HCT116 (cell line): ENCODE results near the gene PRLR. TPM values are rescaled to one million over a fixed set of nuclear protein-coding genes. Genes with fewer than 3 reads are reported as not detected.

ENCODE experiments used
- ATAC-seq: fragments of 200-7000 bp; cut with Tn5 transposase; 2 replicates; pipeline ENCODE4 v1.9.1; 2020; ENCODE audit warnings: mild to moderate bottlenecking, moderate library complexity
- BruUV-seq: library from RNA; stranded (reverse); fragments of 400-500 nt; replicated peaks from 2 replicates; lab custom pipeline; 2021; lab: Mats Ljungman, UMichigan
- CTCF ChIA-PET: fragments of 300-600 bp; sonication (Branson Sonifier 250); formaldehyde crosslinking; loops from one replicate; lab custom pipeline; 2021; ENCODE audit warnings: antibody characterized with exemption; lab: Charles Lee
- POLR2A ChIA-PET: fragments of 300-600, 350-600 bp; sonication (Branson Sonifier 250); formaldehyde crosslinking; loops from one replicate; lab custom pipeline; 2021; ENCODE audit warnings: antibody characterized with exemption; lab: Charles Lee
- RAD21 ChIA-PET, 2 experiments: fragments of 300-600 bp; sonication (Branson Sonifier 250); formaldehyde crosslinking; loops; one replicate each; lab custom pipeline; 2023; ENCODE audit warnings: low total read pairs in 2 of 2; ENCODE audit not compliant: uncharacterized antibody in 2 of 2, unreplicated experiment in 2 of 2, low non-redundant PET in 1 of 2; lab: Charles Lee
- DNase-seq: peaks from one replicate; pipeline ENCODE4 v3.0.0-alpha.2; 2010; ENCODE audit warnings: low read depth, low spot score
- H2AFZ ChIP-seq: fragments of 200-600 bp; shearing (Covaris generic), sonication (generic); 2 replicates; pipeline ENCODE4 v1.6.1; 2017; ENCODE audit warnings: low read depth, mixed run types, mixed read lengths, antibody characterized with exemption, low read length; ENCODE audit not compliant: poor library complexity, severe bottlenecking
- H3K27ac ChIP-seq: 2 replicates; pipeline ENCODE4 v1.5.1; 2012; ENCODE audit warnings: low read depth, low read length
- H3K27me3 ChIP-seq: fragments of 200-600 bp; sonication (generic); 2 replicates; pipeline ENCODE4 v1.6.1; 2016; ENCODE audit warnings: mixed run types, low read length, mixed read lengths; ENCODE audit not compliant: insufficient read depth
- H3K36me3 ChIP-seq, 2 experiments: fragments of 200-500 bp in 1 of 2; fragments of 200-600 bp in 1 of 2; sonication (Bioruptor generic) in 1 of 2; sonication (generic) in 1 of 2; 2 replicates each; pipeline versions ENCODE4 v1.5.1 to v1.6.1; 2014 to 2016; ENCODE audit warnings: low read length in 2 of 2, inconsistent platforms in 1 of 2, mixed read lengths in 1 of 2, mixed run types in 1 of 2; ENCODE audit not compliant: insufficient read depth in 2 of 2, control insufficient read depth in 1 of 2
- H3K4me1 ChIP-seq, 2 experiments: fragments of 200-600 bp in 1 of 2; sonication (generic) in 1 of 2; 2 replicates each; pipeline versions ENCODE4 v1.5.1 to v1.6.1; 2012 to 2017; ENCODE audit warnings: low read length in 2 of 2, inconsistent platforms in 1 of 2, mild to moderate bottlenecking in 1 of 2, mixed read lengths in 1 of 2, mixed run types in 1 of 2, moderate library complexity in 1 of 2; ENCODE audit not compliant: insufficient read depth in 2 of 2, control insufficient read depth in 1 of 2
- H3K4me2 ChIP-seq: fragments of 200-600 bp; sonication (generic); 2 replicates; pipeline ENCODE4 v1.6.1; 2017; ENCODE audit warnings: mixed run types, low read length, mixed read lengths
- H3K4me3 ChIP-seq, 2 experiments: fragments of 200-600 bp in 1 of 2; sonication (generic) in 1 of 2; replicated peaks in 1 of 2; 2 replicates each; pipeline ENCODE4 v1.5.1; 2011 to 2016; ENCODE audit warnings: low read length in 2 of 2, control low read depth in 1 of 2, low read depth in 1 of 2, mild to moderate bottlenecking in 1 of 2, mixed read lengths in 1 of 2, mixed run types in 1 of 2
- H3K79me2 ChIP-seq: fragments of 200-600 bp; sonication (generic); 2 replicates; pipeline ENCODE4 v1.6.1; 2017; ENCODE audit warnings: mild to moderate bottlenecking, mixed run types, low read length, moderate library complexity, mixed read lengths; ENCODE audit not compliant: insufficient read depth
- H3K9ac ChIP-seq: fragments of 200-600 bp; sonication (generic); 2 replicates; pipeline ENCODE4 v1.6.1; 2016; ENCODE audit warnings: low read length, mixed read lengths
- H3K9me2 ChIP-seq: fragments of 200-600 bp; sonication (generic), shearing (Covaris generic); 2 replicates; pipeline ENCODE4 v1.6.1; 2017; ENCODE audit warnings: mixed run types, mild to moderate bottlenecking, moderate library complexity; ENCODE audit not compliant: insufficient read depth
- H3K9me3 ChIP-seq, 2 experiments: fragments of 200-500 bp in 1 of 2; fragments of 200-600 bp in 1 of 2; sonication (Bioruptor generic) in 1 of 2; sonication (generic) in 1 of 2; 2 replicates each; pipeline ENCODE4 v1.6.1; 2014 to 2017; ENCODE audit warnings: low read length in 2 of 2, mixed read lengths in 2 of 2, inconsistent platforms in 1 of 2, low read depth in 1 of 2, mild to moderate bottlenecking in 1 of 2, mixed run types in 1 of 2, moderate library complexity in 1 of 2; ENCODE audit not compliant: control insufficient read depth in 1 of 2, insufficient read depth in 1 of 2
- H4K20me1 ChIP-seq: fragments of 200-600 bp; sonication (generic), shearing (Covaris generic); 2 replicates; pipeline ENCODE4 v1.6.1; 2017; ENCODE audit warnings: mixed run types, mild to moderate bottlenecking, moderate library complexity; ENCODE audit not compliant: insufficient read depth
- ATF3 ChIP-seq: IDR thresholded peaks from 2 replicates; pipeline ENCODE4 v1.6.1; 2012
- CEBPB ChIP-seq: IDR thresholded peaks from 2 replicates; pipeline ENCODE4 v1.6.1; 2012; ENCODE audit warnings: low read depth
- EGR1 ChIP-seq: IDR thresholded peaks from 2 replicates; pipeline ENCODE4 v1.6.1; 2012; ENCODE audit warnings: low read depth
- FOSL1 ChIP-seq: IDR thresholded peaks from 2 replicates; pipeline ENCODE4 v1.6.1; 2012; ENCODE audit warnings: low read depth
- JUND ChIP-seq: IDR thresholded peaks from 2 replicates; pipeline ENCODE4 v1.6.1; 2012
- MAX ChIP-seq: IDR thresholded peaks from 2 replicates; pipeline ENCODE4 v1.6.1; 2012
- POLR2A ChIP-seq: IDR thresholded peaks from 2 replicates; pipeline ENCODE4 v1.7.0; 2011; ENCODE audit warnings: borderline replicate concordance; ENCODE audit not compliant: insufficient read depth, insufficient read length; ENCODE audit errors: extremely low read depth
- POLR2AphosphoS5 ChIP-seq: IDR thresholded peaks from 2 replicates; pipeline ENCODE4 v1.6.1; 2011; ENCODE audit warnings: mild to moderate bottlenecking, low read depth, low read length, moderate library complexity
- RAD21 ChIP-seq: IDR thresholded peaks from 2 replicates; pipeline ENCODE4 v1.6.1; 2012; ENCODE audit warnings: low read depth, mild to moderate bottlenecking
- REST ChIP-seq: IDR thresholded peaks from 2 replicates; pipeline ENCODE4 v1.6.1; 2012; ENCODE audit warnings: low read depth
- SIN3A ChIP-seq: IDR thresholded peaks from 2 replicates; pipeline ENCODE4 v1.6.1; 2012; ENCODE audit warnings: low read depth
- SRF ChIP-seq: IDR thresholded peaks from 2 replicates; pipeline ENCODE4 v1.6.1; 2012; ENCODE audit warnings: low read depth
- TCF7L2 ChIP-seq: IDR thresholded peaks from 2 replicates; pipeline ENCODE4 v1.7.0; 2011; ENCODE audit warnings: borderline replicate concordance, inconsistent platforms; ENCODE audit not compliant: insufficient read depth, insufficient read length; ENCODE audit errors: extremely low read depth
- YY1 ChIP-seq: IDR thresholded peaks from 2 replicates; pipeline ENCODE4 v1.6.1; 2011; ENCODE audit warnings: low read length, low read depth, moderate library complexity, mild to moderate bottlenecking; ENCODE audit not compliant: insufficient replicate concordance; ENCODE audit errors: extremely low read depth
- ZBTB33 ChIP-seq: IDR thresholded peaks from 2 replicates; pipeline ENCODE4 v1.6.1; 2011; ENCODE audit warnings: mild to moderate bottlenecking, low read length, moderate library complexity; ENCODE audit not compliant: insufficient replicate concordance; ENCODE audit errors: extremely low read depth
- intact Hi-C: fragments of 100-400 bp; cut with micrococcal nuclease; formaldehyde crosslinking; loops from 2 replicates; pipeline ENCODE4 v1.10.0; 2022
- total RNA-seq: library from RNA; stranded (reverse); gene quantifications from one replicate; pipeline ENCODE4 v1.2.1, GENCODE V29; 2021; ENCODE audit not compliant: unreplicated experiment

PRLR gene
- total RNA-seq, 1 experiment from 2014 or later, result 0.10 TPM

- no peak for TF ChIP-seq YY1
- no peak for TF ChIP-seq FOSL1
- no peak for TF ChIP-seq POLR2AphosphoS5
- TF ChIP-seq RAD21, result no peak
- TF ChIP-seq SIN3A, result no peak
- TF ChIP-seq, all 23 proteins: peak for 0
- Histone ChIP-seq H3K4me3 (no peak overlapping the region), H4K20me1 (no peaks in the 10 kb centered on the region), H3K36me3 (no peaks in the 10 kb centered on the region), H2AFZ (no peak overlapping the region), H3K79me2 (no peaks in the 10 kb centered on the region), H3K27me3 (peaks cover 10% of the 10 kb centered on the region), H3K4me2 (no peak overlapping the region), H3K9me3 (no peaks in the 10 kb centered on the region), H3K9me2 (no peaks in the 10 kb centered on the region), H3K27ac (no peak overlapping the region), H3K4me1 (no peaks in the 10 kb centered on the region), H3K9ac (no peak overlapping the region)
- BruUV-seq, result no TSS peak
- ChIA-PET POLR2A (no interaction called here), CTCF (no interaction called here), RAD21 (no interaction called here)
- intact Hi-C loops, result no loop called here
- ATAC-seq (no peak), DNase-seq (no peak)
These were observed 84.5 kb downstream of the PRLR start for GRCh38 chr5:35145691-35146317.

GRCh38 chr5:35145012-35145411 is 85.3 kb downstream of the PRLR start:
- no peaks in the 10 kb centered on the region for H3K9me2 ChIP-seq
- intact Hi-C loops, result no loop called here
- H3K27ac ChIP-seq, result no peak overlapping the region
- ChIA-PET CTCF (no interaction called here), POLR2A (no interaction called here), RAD21 (no interaction called here)
- no TSS peak for BruUV-seq
- H4K20me1 ChIP-seq, result no peaks in the 10 kb centered on the region
- no peaks in the 10 kb centered on the region for H3K36me3 ChIP-seq
- ATAC-seq (no peak), DNase-seq (no peak)
- H2AFZ ChIP-seq, result no peak overlapping the region
- H3K9me3 ChIP-seq, result no peaks in the 10 kb centered on the region
- no peaks in the 10 kb centered on the region for H3K4me1 ChIP-seq
- H3K27me3 ChIP-seq, result peaks cover 10% of the 10 kb centered on the region
- H3K4me2 ChIP-seq, result no peak overlapping the region
- no peak overlapping the region for H3K4me3 ChIP-seq
- H3K79me2 ChIP-seq, result no peaks in the 10 kb centered on the region
- H3K9ac ChIP-seq, result no peak overlapping the region
- TF ChIP-seq SRF (no peak), REST (no peak), POLR2AphosphoS5 (no peak), EGR1 (no peak), POLR2A (no peak), JUND (no peak), ZBTB33 (no peak), MAX (no peak), FOSL1 (no peak), RAD21 (no peak), ATF3 (no peak), TCF7L2 (no peak), CEBPB (no peak)
